ENCODE results near the gene SYT1.

DNA sequence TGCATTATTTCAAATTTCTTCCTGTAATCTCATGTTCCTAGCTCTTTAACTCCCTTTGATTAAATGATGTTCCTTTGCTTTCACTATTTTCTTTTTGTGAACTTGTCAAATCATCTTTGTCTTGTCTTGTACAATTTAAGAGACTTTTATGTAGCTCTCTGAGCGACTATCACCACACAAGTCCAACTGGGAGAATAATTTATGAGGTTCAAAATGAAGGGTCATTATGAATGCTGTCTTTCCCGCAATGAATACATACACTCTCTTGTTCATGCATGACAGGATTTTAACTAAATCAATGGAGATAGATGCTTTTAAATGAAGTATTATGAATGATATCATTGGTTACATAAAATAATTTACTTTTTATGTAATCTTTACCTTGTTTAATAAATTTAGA lies 418.8 kb downstream of the SYT1 start:
- TF ChIP-seq CSRNP3 (CRISPR knock-in tag; IDR thresholded peaks at IDR 0.05) (no peak), ZFP30 (CRISPR knock-in tag; IDR thresholded peaks at IDR 0.05) (no peak), RARB (CRISPR knock-in tag; IDR thresholded peaks at IDR 0.05) (no peak), SNAI2 (CRISPR knock-in tag; IDR thresholded peaks at IDR 0.05) (no peak), PATZ1 (CRISPR knock-in tag; IDR thresholded peaks at IDR 0.05; ENCODE audit: borderline replicate concordance) (no peak), ZFP3 (CRISPR knock-in tag; IDR thresholded peaks at IDR 0.05) (no peak), ZC3H10 (CRISPR knock-in tag; IDR thresholded peaks at IDR 0.05) (no peak)
- TF ChIP-seq, protein P1, sequence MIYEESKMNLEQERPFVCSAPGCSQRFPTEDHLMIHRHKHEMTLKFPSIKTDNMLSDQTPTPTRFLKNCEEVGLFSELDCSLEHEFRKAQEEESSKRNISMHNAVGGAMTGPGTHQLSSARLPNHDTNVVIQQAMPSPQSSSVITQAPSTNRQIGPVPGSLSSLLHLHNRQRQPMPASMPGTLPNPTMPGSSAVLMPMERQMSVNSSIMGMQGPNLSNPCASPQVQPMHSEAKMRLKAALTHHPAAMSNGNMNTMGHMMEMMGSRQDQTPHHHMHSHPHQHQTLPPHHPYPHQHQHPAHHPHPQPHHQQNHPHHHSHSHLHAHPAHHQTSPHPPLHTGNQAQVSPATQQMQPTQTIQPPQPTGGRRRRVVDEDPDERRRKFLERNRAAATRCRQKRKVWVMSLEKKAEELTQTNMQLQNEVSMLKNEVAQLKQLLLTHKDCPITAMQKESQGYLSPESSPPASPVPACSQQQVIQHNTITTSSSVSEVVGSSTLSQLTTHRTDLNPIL (CRISPR knock-in tag; IDR thresholded peaks at IDR 0.05; ENCODE audit: low read depth), result no peak
- TF ChIP-seq, protein P2, sequence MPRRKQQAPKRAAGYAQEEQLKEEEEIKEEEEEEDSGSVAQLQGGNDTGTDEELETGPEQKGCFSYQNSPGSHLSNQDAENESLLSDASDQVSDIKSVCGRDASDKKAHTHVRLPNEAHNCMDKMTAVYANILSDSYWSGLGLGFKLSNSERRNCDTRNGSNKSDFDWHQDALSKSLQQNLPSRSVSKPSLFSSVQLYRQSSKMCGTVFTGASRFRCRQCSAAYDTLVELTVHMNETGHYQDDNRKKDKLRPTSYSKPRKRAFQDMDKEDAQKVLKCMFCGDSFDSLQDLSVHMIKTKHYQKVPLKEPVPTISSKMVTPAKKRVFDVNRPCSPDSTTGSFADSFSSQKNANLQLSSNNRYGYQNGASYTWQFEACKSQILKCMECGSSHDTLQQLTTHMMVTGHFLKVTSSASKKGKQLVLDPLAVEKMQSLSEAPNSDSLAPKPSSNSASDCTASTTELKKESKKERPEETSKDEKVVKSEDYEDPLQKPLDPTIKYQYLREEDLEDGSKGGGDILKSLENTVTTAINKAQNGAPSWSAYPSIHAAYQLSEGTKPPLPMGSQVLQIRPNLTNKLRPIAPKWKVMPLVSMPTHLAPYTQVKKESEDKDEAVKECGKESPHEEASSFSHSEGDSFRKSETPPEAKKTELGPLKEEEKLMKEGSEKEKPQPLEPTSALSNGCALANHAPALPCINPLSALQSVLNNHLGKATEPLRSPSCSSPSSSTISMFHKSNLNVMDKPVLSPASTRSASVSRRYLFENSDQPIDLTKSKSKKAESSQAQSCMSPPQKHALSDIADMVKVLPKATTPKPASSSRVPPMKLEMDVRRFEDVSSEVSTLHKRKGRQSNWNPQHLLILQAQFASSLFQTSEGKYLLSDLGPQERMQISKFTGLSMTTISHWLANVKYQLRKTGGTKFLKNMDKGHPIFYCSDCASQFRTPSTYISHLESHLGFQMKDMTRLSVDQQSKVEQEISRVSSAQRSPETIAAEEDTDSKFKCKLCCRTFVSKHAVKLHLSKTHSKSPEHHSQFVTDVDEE (CRISPR knock-in tag; IDR thresholded peaks at IDR 0.05), result no peak

All from SK-N-SH treated with all-trans-retinoic acid at 6 μM for 48 hours (cell line).